Osteocyte (in vitro differentiated cells): ENCODE results near the gene TNIP2. TPM values are rescaled to one million over a fixed set of nuclear protein-coding genes. Genes with fewer than 3 reads are reported as not detected.

ENCODE experiments used
- DNase-seq: peaks from one replicate; pipeline ENCODE4 v3.0.0; 2021; ENCODE audit warnings: mixed read lengths; ENCODE audit not compliant: unreplicated experiment; ENCODE audit errors: extremely low spot score
- H3K27ac Mint-ChIP-seq: one replicate; pipeline ENCODE4 v1.8.0; 2021; ENCODE audit warnings: mild to moderate bottlenecking, mixed read lengths; ENCODE audit not compliant: unreplicated experiment
- H3K27me3 Mint-ChIP-seq: one replicate; pipeline ENCODE4 v1.8.0; 2021; ENCODE audit warnings: mixed read lengths; ENCODE audit not compliant: unreplicated experiment
- H3K36me3 Mint-ChIP-seq: one replicate; pipeline ENCODE4 v1.8.0; 2021; ENCODE audit warnings: mixed read lengths; ENCODE audit not compliant: unreplicated experiment
- H3K4me1 Mint-ChIP-seq: one replicate; pipeline ENCODE4 v1.8.0; 2021; ENCODE audit warnings: mixed read lengths; ENCODE audit not compliant: unreplicated experiment
- H3K4me3 Mint-ChIP-seq: one replicate; pipeline ENCODE4 v1.8.0; 2021; ENCODE audit warnings: mild to moderate bottlenecking, moderate library complexity, mixed read lengths; ENCODE audit not compliant: unreplicated experiment
- H3K9me3 Mint-ChIP-seq: one replicate; pipeline ENCODE4 v1.8.0; 2021; ENCODE audit warnings: mixed read lengths; ENCODE audit not compliant: unreplicated experiment
- total RNA-seq: library from RNA; stranded (reverse); gene quantifications from 2 replicates; pipeline ENCODE4 v1.2.1, GENCODE V29; 2021
- TF ChIP-seq, protein P1 (sequence below): fragments of 200-600 bp; sonication (generic); IDR thresholded peaks from 2 replicates; pipeline ENCODE4 v1.5.0; 2021; ENCODE audit warnings: antibody characterized with exemption, mild to moderate bottlenecking, moderate library complexity

TNIP2 gene
- total RNA-seq, 1 donor from 2014 or later = 34.0 TPM

DNA sequence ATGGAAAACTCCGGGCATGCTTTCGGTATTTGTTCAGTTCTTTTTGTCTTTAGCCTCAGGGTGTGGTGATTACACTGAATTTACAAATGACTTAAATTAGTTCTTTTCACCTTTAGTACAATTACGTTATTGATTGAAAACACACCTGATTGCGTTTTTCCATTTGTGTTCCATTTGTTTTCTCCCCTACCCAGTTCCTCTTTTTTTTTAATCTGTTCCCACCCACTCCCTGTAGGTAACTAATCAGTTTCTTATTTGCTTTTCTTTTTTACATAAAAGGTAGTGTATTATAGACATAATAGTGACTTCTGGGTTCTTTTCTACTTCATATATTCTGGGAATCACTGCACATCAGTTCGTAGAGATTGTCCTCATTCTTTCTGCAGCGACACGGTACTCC lies 53.4 kb downstream of the TNIP2 start:
- no peaks in the 10 kb centered on the region for H3K9me3 Mint-ChIP-seq
- no peak overlapping the region for H3K27ac Mint-ChIP-seq
- DNase-seq = no peak
- H3K4me1 Mint-ChIP-seq = no peaks in the 10 kb centered on the region
- peaks cover 55% of the 10 kb centered on the region for H3K36me3 Mint-ChIP-seq
- TF ChIP-seq, protein P1, sequence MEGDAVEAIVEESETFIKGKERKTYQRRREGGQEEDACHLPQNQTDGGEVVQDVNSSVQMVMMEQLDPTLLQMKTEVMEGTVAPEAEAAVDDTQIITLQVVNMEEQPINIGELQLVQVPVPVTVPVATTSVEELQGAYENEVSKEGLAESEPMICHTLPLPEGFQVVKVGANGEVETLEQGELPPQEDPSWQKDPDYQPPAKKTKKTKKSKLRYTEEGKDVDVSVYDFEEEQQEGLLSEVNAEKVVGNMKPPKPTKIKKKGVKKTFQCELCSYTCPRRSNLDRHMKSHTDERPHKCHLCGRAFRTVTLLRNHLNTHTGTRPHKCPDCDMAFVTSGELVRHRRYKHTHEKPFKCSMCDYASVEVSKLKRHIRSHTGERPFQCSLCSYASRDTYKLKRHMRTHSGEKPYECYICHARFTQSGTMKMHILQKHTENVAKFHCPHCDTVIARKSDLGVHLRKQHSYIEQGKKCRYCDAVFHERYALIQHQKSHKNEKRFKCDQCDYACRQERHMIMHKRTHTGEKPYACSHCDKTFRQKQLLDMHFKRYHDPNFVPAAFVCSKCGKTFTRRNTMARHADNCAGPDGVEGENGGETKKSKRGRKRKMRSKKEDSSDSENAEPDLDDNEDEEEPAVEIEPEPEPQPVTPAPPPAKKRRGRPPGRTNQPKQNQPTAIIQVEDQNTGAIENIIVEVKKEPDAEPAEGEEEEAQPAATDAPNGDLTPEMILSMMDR = no peak
- H3K27me3 Mint-ChIP-seq = no peaks in the 10 kb centered on the region
- no peak overlapping the region for H3K4me3 Mint-ChIP-seq

- no peaks in the 10 kb centered on the region for H3K9me3 Mint-ChIP-seq
- no peak overlapping the region for H3K4me3 Mint-ChIP-seq
- no peak overlapping the region for H3K27ac Mint-ChIP-seq
- DNase-seq = no peak
- H3K36me3 Mint-ChIP-seq = peaks cover 58% of the 10 kb centered on the region
- TF ChIP-seq, protein P1 = no peak
- H3K27me3 Mint-ChIP-seq = no peaks in the 10 kb centered on the region
- no peaks in the 10 kb centered on the region for H3K4me1 Mint-ChIP-seq
These were observed 53.8 kb downstream of the TNIP2 start for GRCh38 chr4:2702361-2702760.

GRCh38 chr4:2700031-2700430 lies 56.1 kb downstream of the TNIP2 start:
- Mint-ChIP-seq H3K36me3 (peaks cover 62% of the 10 kb centered on the region), H3K4me1 (peaks cover 6% of the 10 kb centered on the region), H3K9me3 (no peaks in the 10 kb centered on the region), H3K27me3 (no peaks in the 10 kb centered on the region), H3K4me3 (no peak overlapping the region), H3K27ac (no peak overlapping the region)
- TF ChIP-seq, protein P1 = no peak
- DNase-seq = no peak

DNA sequence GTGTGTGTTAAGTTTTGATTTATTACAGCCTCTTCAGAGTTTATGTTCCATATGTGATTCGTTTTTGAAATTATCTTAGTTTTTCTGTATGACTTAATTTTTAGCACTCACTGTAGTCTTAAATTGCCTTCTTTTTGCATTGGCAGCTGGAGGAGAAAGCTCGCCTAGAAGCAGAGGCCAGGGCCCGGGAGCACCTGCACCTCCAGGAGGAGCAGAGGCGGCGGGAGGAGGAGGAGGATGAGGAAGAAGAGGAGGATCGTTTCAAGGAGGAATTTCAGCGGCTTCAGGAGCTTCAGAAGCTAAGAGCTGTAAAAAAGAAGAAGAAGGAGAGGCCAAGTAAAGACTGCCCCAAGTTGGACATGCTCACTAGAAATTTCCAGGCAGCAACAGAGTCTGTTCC lies 56.6 kb downstream of the TNIP2 start:
- TF ChIP-seq, protein P1 = no peak
- Mint-ChIP-seq H3K4me3 (no peak overlapping the region), H3K36me3 (peaks cover 66% of the 10 kb centered on the region), H3K4me1 (peaks cover 11% of the 10 kb centered on the region), H3K9me3 (no peaks in the 10 kb centered on the region), H3K27ac (no peak overlapping the region), H3K27me3 (no peaks in the 10 kb centered on the region)
- DNase-seq = no peak

GRCh38 chr4:2698951-2699505 lies 57.1 kb downstream of the TNIP2 start:
- peaks cover 68% of the 10 kb centered on the region for H3K36me3 Mint-ChIP-seq
- TF ChIP-seq, protein P1 = no peak
- DNase-seq = no peak
- H3K27ac Mint-ChIP-seq = no peak overlapping the region
- H3K4me1 Mint-ChIP-seq = peaks cover 13% of the 10 kb centered on the region
- H3K4me3 Mint-ChIP-seq = no peak overlapping the region
- no peaks in the 10 kb centered on the region for H3K9me3 Mint-ChIP-seq
- no peaks in the 10 kb centered on the region for H3K27me3 Mint-ChIP-seq
